ENCODE measurements around the gene GOLGA6L24. TPM values are rescaled to one million over a fixed set of nuclear protein-coding genes. Genes with fewer than 3 reads are reported as not detected.

Gene GOLGA6L24
- polyA plus RNA-seq, 1 donor (not counting 4 experiments of a cell fraction or from before 2014, with no cell fraction given), result not detected

Small RNA genes lying within 50 kb of the gene (small RNA-seq; reads per million reads assigned to genes)
- 0 reads per million in 3 experiments for gene AC091304.5 (ENCODE audit: insufficient read length in 3 of 3, low read depth in 3 of 3, low replicate concordance in 1 of 3)
- 0 reads per million in 3 experiments for gene RN7SL238P (ENCODE audit: insufficient read length in 3 of 3, low read depth in 3 of 3, low replicate concordance in 1 of 3)

Other genes starting within 250 kb of the GOLGA6L24 start
- gene HERC2, start 35.9 kb downstream of the GOLGA6L24 start, polyA plus RNA-seq, result 12.4 to 16.2 TPM (median 14.9 TPM) in 3 replicates
- gene GOLGA8F, start 20.6 kb upstream of the GOLGA6L24 start, polyA plus RNA-seq, result not detected in 3 replicates
- not detected in 3 replicates for gene GOLGA8G, start 174.9 kb upstream of the GOLGA6L24 start, polyA plus RNA-seq
- not detected in 3 replicates for gene GOLGA6L25, start 195.5 kb upstream of the GOLGA6L24 start, polyA plus RNA-seq

Measured in keratinocyte (primary cell).